Measurements from ENCODE around the gene UQCRC1. TPM values are rescaled to one million over a fixed set of nuclear protein-coding genes. Genes with fewer than 3 reads are reported as not detected.

Gene UQCRC1
- total RNA-seq, 4 donors from 2014 or later = 579 to 974 (median 655) TPM

DNA sequence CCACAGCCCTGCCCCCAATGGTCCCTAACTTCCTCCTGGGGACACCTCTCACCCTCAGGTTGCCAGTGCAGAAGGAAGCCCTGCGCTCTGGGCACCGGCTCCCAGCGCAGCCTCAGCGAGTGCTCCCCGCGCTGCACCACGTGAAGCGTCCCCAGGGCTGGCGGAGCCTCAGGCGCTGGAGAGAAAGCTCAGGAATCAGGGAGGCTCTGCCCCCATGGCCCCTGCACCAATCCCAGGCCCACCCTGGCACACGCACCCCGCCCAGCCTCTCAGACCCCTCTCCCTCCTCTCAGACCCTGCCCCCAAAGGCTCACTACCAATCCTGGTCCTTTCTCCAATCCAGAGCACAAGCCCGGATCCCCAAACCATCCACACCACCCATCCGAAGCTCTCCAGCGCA lies 21.2 kb downstream of the UQCRC1 start:
- Histone ChIP-seq H3K27ac (no peak overlapping the region), H3K27me3 (no peaks in the 10 kb centered on the region), H3K4me3 (no peak overlapping the region), H3K36me3 (no peaks in the 10 kb centered on the region), H3K4me1 (no peaks in the 10 kb centered on the region), H3K9me3 (no peaks in the 10 kb centered on the region)
- WGBS, 2 donors (ENCODE audit: low coverage in 1 of 2) = 72% methylated on average over 15 of the region's 15 CpGs; no CpG with 5 or more reads in 1 of the 2 donors
- intact Hi-C loops (cut with DNase I; ENCODE audit: low total_unique reads) (no loop called here), in situ Hi-C loops (cut with MboI; ENCODE audit: low pct_ligation_motif_present in 1 of 4, low pct_unique_long_range_greater_than_20kb in 1 of 4, low sequenced_read_pairs in 3 of 4) (no loop called here)
- no peak for DNase-seq
- TF ChIP-seq, protein P1, sequence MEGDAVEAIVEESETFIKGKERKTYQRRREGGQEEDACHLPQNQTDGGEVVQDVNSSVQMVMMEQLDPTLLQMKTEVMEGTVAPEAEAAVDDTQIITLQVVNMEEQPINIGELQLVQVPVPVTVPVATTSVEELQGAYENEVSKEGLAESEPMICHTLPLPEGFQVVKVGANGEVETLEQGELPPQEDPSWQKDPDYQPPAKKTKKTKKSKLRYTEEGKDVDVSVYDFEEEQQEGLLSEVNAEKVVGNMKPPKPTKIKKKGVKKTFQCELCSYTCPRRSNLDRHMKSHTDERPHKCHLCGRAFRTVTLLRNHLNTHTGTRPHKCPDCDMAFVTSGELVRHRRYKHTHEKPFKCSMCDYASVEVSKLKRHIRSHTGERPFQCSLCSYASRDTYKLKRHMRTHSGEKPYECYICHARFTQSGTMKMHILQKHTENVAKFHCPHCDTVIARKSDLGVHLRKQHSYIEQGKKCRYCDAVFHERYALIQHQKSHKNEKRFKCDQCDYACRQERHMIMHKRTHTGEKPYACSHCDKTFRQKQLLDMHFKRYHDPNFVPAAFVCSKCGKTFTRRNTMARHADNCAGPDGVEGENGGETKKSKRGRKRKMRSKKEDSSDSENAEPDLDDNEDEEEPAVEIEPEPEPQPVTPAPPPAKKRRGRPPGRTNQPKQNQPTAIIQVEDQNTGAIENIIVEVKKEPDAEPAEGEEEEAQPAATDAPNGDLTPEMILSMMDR (IDR thresholded peaks at IDR 0.05) = no peak
- no peak for TF ChIP-seq EP300 (IDR thresholded peaks at IDR 0.05; ENCODE audit: low read depth)
- no peak for TF ChIP-seq POLR2AphosphoS5 (IDR thresholded peaks at IDR 0.05)
- TF ChIP-seq POLR2A (IDR thresholded peaks at IDR 0.05) = no peak

DNA sequence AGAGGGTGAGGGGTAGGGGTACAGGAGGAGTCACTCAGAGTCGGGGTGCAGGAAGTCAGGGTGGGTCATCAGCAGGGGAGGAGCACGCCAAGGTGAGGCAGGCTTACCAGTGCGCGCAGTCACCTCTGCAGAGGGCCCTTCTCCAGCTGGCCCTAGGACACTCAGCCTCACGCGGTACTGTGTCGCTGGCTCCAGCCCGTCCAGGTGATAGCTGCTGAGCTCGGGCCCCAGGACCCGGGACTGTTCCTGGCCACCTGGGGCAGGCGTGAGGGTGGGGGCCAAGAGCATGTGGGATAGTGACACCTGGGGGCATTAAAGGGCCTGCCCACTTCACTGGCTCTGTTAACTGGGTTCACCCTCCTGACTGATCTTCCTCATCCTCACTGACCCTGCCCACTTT lies 21.8 kb downstream of the UQCRC1 start:
- no peak overlapping the region for H3K27ac ChIP-seq
- no peaks in the 10 kb centered on the region for H3K36me3 ChIP-seq
- WGBS, 2 donors (ENCODE audit: low coverage in 1 of 2) = 79% methylated on average over 11 of the region's 11 CpGs; no CpG with 5 or more reads in 1 of the 2 donors
- in situ Hi-C loops (cut with MboI; ENCODE audit: low pct_ligation_motif_present in 1 of 4, low pct_unique_long_range_greater_than_20kb in 1 of 4, low sequenced_read_pairs in 3 of 4) = no loop called here
- no peak overlapping the region for H3K4me3 ChIP-seq
- TF ChIP-seq, protein P1 (IDR thresholded peaks at IDR 0.05) = no peak
- no peak for TF ChIP-seq POLR2AphosphoS5 (IDR thresholded peaks at IDR 0.05)
- no peak for TF ChIP-seq EP300 (IDR thresholded peaks at IDR 0.05; ENCODE audit: low read depth)
- no peak for TF ChIP-seq POLR2A (IDR thresholded peaks at IDR 0.05)
- no peaks in the 10 kb centered on the region for H3K27me3 ChIP-seq
- no peaks in the 10 kb centered on the region for H3K9me3 ChIP-seq
- intact Hi-C loops (cut with DNase I; ENCODE audit: low total_unique reads) = no loop called here
- no peak for DNase-seq
- no peaks in the 10 kb centered on the region for H3K4me1 ChIP-seq

DNA sequence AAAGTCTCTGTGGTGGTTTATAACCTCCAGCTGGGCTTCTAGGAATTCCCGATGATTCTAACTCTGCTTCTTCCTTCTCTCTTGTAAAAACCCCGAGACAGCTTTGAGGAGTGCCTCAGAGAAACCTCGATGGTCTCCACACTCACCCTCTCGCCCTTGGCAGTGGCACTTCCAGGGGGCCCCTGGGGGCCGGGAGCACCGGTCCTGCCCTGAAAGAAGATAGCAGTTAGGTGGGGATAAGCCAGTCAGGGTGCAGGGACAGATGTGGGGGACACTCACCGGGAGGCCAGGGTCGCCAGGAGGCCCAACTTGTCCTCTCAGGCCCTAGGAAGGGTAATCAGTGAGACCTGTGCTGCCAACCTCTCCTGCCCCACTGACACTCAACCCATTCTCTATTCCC lies 24.0 kb downstream of the UQCRC1 start:
- intact Hi-C loops (cut with DNase I; ENCODE audit: low total_unique reads) = no loop called here
- Histone ChIP-seq H3K36me3 (no peaks in the 10 kb centered on the region), H3K4me1 (no peaks in the 10 kb centered on the region), H3K27ac (no peak overlapping the region), H3K27me3 (no peaks in the 10 kb centered on the region), H3K4me3 (no peak overlapping the region), H3K9me3 (no peaks in the 10 kb centered on the region)
- in situ Hi-C loops (cut with MboI; ENCODE audit: low pct_ligation_motif_present in 1 of 4, low pct_unique_long_range_greater_than_20kb in 1 of 4, low sequenced_read_pairs in 3 of 4) = no loop called here
- TF ChIP-seq, protein P1 (IDR thresholded peaks at IDR 0.05) = no peak
- TF ChIP-seq EP300 (IDR thresholded peaks at IDR 0.05; ENCODE audit: low read depth) (no peak), POLR2AphosphoS5 (IDR thresholded peaks at IDR 0.05) (no peak), POLR2A (IDR thresholded peaks at IDR 0.05) (no peak)
- no peak for DNase-seq
- WGBS, 2 donors (ENCODE audit: low coverage in 1 of 2) = 80% methylated on average over 8 of the region's 8 CpGs; no CpG with 5 or more reads in 1 of the 2 donors

DNA sequence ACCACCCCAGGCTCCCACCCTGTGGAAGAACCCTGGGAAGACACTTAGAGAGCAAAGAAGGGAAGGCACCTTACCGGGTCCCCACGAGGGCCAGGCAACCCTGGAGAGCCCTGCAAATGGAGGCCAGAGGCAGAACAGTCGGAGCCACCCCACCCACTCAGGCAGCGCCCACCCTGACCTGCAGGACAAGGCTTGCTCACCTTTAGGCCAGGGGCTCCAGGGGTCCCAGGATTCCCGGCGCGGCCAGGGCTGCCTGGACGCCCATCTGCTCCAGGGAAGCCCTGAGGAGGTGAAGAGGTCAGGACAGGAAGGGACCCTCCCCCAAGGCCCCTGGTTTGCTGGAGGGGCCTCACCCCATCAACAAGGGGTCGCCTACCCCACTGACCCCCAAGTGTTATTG lies 24.6 kb downstream of the UQCRC1 start:
- Histone ChIP-seq H3K4me1 (no peaks in the 10 kb centered on the region), H3K4me3 (no peak overlapping the region), H3K27me3 (no peaks in the 10 kb centered on the region), H3K36me3 (no peaks in the 10 kb centered on the region), H3K9me3 (no peaks in the 10 kb centered on the region), H3K27ac (no peak overlapping the region)
- TF ChIP-seq EP300 (IDR thresholded peaks at IDR 0.05; ENCODE audit: low read depth) (no peak), POLR2A (IDR thresholded peaks at IDR 0.05) (no peak), POLR2AphosphoS5 (IDR thresholded peaks at IDR 0.05) (no peak)
- TF ChIP-seq, protein P1 (IDR thresholded peaks at IDR 0.05) = no peak
- WGBS, 2 donors (ENCODE audit: low coverage in 1 of 2) = 70% methylated on average over 9 of the region's 9 CpGs; no CpG with 5 or more reads in 1 of the 2 donors
- intact Hi-C loops (cut with DNase I; ENCODE audit: low total_unique reads) = no loop called here
- in situ Hi-C loops (cut with MboI; ENCODE audit: low pct_ligation_motif_present in 1 of 4, low pct_unique_long_range_greater_than_20kb in 1 of 4, low sequenced_read_pairs in 3 of 4) = no loop called here
- no peak for DNase-seq
